HAP-1 (cell line): ENCODE measurements around the gene TUBGCP3.
"Not testable (repeated sequence)": the region's sequence is repeated elsewhere in the genome, so short reads cannot be mapped to it uniquely, and the experiment has no call there.

Experiments
- DNase-seq, 2 experiments: peaks; one replicate each; pipeline ENCODE4 v3.0.0-alpha.2; 2016 to 2020; ENCODE audit warnings: low spot score in 2 of 2
- H3K27me3 ChIP-seq: fragments of 250-450 bp; sonication (Bioruptor Pico); 2 replicates; pipeline ENCODE4 v1.5.1; 2020; ENCODE audit warnings: low read depth, mild to moderate bottlenecking, moderate library complexity
- H3K36me3 ChIP-seq: fragments of 250-450 bp; sonication (Bioruptor Pico); replicated peaks from 2 replicates; pipeline ENCODE4 v1.5.1; 2020; ENCODE audit warnings: mild to moderate bottlenecking
- H3K4me1 ChIP-seq: fragments of 250-450 bp; sonication (Bioruptor Pico); 2 replicates; pipeline ENCODE4 v1.5.1; 2020; ENCODE audit warnings: mild to moderate bottlenecking
- H3K4me3 ChIP-seq: fragments of 250-450 bp; sonication (Bioruptor Pico); 2 replicates; pipeline ENCODE4 v1.5.1; 2020; ENCODE audit warnings: mild to moderate bottlenecking, moderate library complexity
- H3K9me3 ChIP-seq: fragments of 250-450 bp; sonication (Bioruptor Pico); 2 replicates; pipeline ENCODE4 v1.5.1; 2020; ENCODE audit warnings: mild to moderate bottlenecking, moderate library complexity
- in situ Hi-C: fragments of 300-500 bp; cut with MboI; formaldehyde crosslinking; loops from 3 replicates; pipeline ENCODE4 v1.14.3; 2020; ENCODE audit warnings: low sequenced_read_pairs, inconsistent platforms, mixed read lengths

The TUBGCP3 gene, protein sequence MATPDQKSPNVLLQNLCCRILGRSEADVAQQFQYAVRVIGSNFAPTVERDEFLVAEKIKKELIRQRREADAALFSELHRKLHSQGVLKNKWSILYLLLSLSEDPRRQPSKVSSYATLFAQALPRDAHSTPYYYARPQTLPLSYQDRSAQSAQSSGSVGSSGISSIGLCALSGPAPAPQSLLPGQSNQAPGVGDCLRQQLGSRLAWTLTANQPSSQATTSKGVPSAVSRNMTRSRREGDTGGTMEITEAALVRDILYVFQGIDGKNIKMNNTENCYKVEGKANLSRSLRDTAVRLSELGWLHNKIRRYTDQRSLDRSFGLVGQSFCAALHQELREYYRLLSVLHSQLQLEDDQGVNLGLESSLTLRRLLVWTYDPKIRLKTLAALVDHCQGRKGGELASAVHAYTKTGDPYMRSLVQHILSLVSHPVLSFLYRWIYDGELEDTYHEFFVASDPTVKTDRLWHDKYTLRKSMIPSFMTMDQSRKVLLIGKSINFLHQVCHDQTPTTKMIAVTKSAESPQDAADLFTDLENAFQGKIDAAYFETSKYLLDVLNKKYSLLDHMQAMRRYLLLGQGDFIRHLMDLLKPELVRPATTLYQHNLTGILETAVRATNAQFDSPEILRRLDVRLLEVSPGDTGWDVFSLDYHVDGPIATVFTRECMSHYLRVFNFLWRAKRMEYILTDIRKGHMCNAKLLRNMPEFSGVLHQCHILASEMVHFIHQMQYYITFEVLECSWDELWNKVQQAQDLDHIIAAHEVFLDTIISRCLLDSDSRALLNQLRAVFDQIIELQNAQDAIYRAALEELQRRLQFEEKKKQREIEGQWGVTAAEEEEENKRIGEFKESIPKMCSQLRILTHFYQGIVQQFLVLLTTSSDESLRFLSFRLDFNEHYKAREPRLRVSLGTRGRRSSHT

DNA sequence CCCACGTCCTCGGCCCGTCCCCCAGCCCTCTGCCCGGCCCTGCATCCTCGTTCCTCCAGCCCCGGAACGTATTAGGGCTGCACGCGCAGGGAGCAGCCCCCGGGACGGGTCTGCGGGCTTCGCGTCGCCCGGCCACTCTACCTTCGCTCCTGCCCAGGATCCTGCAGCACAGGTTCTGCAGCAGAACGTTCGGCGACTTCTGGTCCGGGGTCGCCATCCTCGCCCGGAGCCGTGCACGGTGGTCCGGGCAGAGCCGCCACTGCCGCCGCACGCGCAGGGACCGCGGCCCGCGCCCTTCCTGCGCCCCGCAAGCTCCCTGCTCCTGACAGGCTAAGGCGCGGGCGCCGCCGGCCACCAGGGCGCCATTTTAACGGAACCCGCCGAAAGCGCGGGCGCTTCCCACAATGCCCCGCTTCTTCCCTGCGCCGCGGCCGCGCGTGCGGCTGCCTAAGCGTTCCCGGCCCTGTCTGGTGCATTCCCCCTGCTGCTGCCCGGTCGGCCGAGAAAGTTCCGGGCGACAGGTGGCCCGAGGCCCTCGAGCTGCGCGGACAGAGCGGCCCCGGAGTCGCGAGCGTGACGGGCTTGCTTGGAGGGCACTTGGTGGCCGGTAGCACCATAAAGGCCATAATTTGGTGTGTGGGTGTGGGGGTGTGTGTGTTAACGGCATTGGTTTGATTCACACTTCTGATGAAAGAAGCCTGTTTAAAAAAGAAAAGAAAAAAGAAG, at the start of gene TUBGCP3:
TUBGCP3 (minus strand) TSS at position 390 of the 726 bp plus-strand sequence; CDS start at position 217, 173 bp downstream.
- Histone ChIP-seq H3K4me1 (peaks cover 13% of the 10 kb centered on the region), H3K36me3 (peaks cover 3% of the 10 kb centered on the region; the same call in 1 of the 2 replicates), H3K9me3 (no peaks in the 10 kb centered on the region), H3K4me3 (peak within 1 kb of the TSS; percentile 94), H3K27me3 (no peaks in the 10 kb centered on the region)
- peak; percentile 60 to 88 for DNase-seq
- in situ Hi-C loops = no loop called here

DNA sequence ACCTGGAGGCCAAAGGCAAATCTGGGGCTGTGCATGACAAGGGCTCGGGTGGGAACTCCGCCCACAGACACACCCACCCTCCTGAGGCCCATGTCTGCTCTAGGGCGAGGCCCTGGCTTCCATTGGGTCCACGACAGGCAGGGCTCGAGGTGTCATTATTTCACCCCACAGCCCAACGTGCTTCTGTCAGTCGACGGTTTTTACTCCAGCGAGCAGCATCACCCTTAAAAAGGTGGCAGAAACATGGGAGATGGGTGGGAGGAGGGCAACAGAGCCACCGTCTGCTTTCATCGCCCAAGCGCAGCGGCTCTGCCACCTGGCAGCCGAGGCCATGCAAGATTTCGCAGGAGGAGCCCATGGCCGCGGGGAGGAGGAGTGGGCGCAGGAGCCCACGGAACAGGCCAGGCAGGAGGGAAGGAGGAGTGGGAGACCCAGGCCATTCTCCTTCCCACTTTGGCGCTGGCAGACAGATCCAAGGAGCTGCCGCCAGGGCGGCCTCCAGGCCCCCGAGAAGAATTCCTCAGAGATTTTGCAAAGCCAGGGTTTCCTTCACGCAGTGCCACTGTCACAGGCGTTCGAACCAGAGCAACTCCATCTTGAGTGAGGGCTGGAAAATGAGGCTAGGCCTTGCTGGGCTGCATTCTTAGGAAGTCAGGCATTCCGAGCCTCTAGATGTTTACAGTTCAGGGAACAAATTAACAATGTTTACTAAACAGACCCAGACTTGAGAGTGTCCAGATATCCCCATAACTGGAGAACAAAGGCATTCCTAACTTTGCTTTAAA, 49.3 kb upstream of the TUBGCP3 start:
- peaks cover 10% of the 10 kb centered on the region; the same call in 1 of the 2 replicates for H3K27me3 ChIP-seq
- no peaks in the 10 kb centered on the region for H3K9me3 ChIP-seq
- no peaks in the 10 kb centered on the region for H3K4me1 ChIP-seq
- no peak for DNase-seq
- no peak overlapping the region for H3K4me3 ChIP-seq
- in situ Hi-C loops = no loop called here
- no peaks in the 10 kb centered on the region for H3K36me3 ChIP-seq

DNA sequence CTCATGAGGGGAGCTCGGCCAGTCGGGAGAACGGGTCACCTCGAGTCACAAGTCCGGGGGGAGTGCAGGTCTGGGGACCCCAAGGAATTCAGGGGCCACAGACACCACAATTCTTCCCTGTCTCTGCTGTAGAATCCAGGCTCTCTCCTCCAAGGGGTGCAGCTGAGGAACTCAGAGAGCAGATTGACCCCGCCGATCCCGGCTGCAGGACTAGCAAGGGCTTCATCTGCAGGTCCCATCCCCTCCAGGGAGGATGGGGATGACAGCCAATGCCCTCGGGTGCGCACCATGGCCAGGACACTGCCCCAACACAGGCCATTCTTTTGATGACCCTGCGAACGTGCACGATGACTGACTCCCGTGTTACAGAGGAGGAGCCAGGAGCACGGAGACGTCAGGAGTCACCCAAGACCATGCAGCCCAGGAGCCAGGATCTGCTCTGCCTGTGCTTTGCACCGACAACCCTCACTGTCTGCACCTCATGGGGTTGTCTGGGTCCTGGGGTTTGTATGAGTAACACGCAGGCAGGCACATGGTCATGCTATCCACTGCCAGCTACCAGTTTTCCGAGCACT, 48.5 kb upstream of the TUBGCP3 start:
- Histone ChIP-seq H3K36me3 (no peaks in the 10 kb centered on the region), H3K4me3 (no peak overlapping the region), H3K27me3 (peaks cover 10% of the 10 kb centered on the region; the same call in 1 of the 2 replicates), H3K4me1 (no peaks in the 10 kb centered on the region), H3K9me3 (no peaks in the 10 kb centered on the region)
- DNase-seq = no peak
- in situ Hi-C loops = no loop called here

DNA sequence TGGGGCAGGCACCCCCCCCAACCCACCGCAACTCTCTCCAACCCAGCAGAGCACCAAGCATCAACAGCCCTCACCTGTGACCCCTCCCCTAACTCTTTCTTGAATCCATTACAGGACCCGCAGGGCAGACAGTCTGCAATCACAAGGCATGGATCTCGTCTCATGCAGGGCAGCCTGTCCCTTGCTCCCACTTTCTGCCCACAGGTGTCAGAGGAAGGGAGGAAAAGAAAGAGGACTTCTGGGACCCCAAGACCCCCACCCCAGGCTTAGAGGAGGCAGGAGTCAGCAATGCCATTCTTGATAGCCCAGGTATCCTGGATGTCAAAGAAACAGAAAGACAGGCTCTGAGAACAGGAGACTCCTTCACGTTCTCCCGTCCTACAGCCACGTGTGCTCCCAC, 47.4 kb upstream of the TUBGCP3 start:
- no peaks in the 10 kb centered on the region for H3K36me3 ChIP-seq
- in situ Hi-C loops = no loop called here

DNA sequence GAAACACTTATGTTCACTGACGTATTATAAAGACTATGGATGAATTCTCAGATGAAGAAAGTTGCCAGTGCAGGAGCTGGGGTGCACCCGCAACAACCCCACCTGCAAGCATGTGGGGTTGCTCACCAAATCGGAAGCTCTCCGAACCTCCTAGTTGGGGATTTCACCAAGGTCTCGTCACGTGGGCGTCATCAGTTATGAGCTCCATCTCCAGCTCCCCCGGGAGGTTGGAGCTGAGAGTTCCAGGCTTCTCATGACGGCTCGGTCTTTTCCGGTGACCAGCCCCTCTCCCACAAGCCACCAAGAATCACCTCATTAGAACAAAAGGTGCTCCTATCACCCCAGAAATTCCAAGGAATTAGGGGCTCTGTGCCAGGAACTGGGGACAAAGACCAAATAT, 46.1 kb upstream of the TUBGCP3 start:
- Histone ChIP-seq H3K4me3 (no peak overlapping the region), H3K4me1 (no peaks in the 10 kb centered on the region), H3K36me3 (no peaks in the 10 kb centered on the region), H3K27me3 (peaks cover 12% of the 10 kb centered on the region), H3K9me3 (no peaks in the 10 kb centered on the region)
- DNase-seq = no peak
- in situ Hi-C loops = no loop called here

More for the DNA sequence above, 47.4 kb upstream of the TUBGCP3 start:
- Histone ChIP-seq H3K4me3 (no peak overlapping the region), H3K4me1 (no peaks in the 10 kb centered on the region), H3K27me3 (peaks cover 10% of the 10 kb centered on the region; the same call in 1 of the 2 replicates), H3K9me3 (no peaks in the 10 kb centered on the region)
- no peak for DNase-seq

DNA sequence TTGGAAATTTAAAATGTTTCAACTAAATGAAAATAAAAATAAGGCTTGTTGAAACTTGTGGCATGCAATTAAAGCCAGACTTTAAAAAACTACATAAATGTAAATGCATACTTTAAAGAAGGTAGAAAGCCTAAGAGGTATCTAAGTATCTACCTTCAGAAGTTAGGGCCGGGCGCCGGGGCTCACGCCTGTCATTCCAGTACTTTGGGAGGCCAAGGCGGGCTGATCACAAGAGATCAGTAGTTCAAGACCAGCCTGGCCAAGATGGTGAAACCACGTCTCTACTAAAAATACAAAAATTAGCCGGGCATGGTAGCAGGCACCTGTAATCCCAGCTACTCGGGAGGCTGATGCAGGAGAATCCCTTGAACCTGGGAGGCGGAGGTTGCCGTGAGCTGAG, 42.3 kb upstream of the TUBGCP3 start:
- DNase-seq, H3K9me3 ChIP-seq, in situ Hi-C loops, H3K4me1 ChIP-seq, H3K4me3 ChIP-seq, H3K36me3 ChIP-seq: not testable (repeated sequence)
- peaks cover 21% of the 10 kb centered on the region for H3K27me3 ChIP-seq

DNA sequence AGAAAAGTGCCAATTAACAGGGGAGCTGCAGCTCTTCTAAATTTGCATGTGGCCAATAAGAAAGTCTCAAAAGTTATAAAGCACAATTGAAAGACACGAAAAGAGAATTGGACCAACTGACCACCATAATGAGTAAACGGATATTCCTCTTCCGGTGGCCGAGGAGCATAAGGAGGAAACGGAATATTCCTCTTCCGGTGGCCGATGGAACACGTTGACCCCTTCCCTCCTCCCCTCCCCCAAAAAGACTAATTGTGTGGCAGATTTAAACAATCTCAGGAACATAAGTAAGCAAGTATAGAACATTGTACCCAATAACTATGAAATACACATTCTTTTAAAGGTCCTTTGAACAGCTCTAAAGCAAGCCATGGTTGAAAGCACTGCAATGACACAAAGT, 41.2 kb upstream of the TUBGCP3 start:
- Histone ChIP-seq H3K36me3 (no peaks in the 10 kb centered on the region), H3K4me1 (no peaks in the 10 kb centered on the region), H3K4me3 (no peak overlapping the region), H3K9me3 (no peaks in the 10 kb centered on the region), H3K27me3 (peaks cover 17% of the 10 kb centered on the region)
- in situ Hi-C loops = no loop called here
- no peak for DNase-seq

DNA sequence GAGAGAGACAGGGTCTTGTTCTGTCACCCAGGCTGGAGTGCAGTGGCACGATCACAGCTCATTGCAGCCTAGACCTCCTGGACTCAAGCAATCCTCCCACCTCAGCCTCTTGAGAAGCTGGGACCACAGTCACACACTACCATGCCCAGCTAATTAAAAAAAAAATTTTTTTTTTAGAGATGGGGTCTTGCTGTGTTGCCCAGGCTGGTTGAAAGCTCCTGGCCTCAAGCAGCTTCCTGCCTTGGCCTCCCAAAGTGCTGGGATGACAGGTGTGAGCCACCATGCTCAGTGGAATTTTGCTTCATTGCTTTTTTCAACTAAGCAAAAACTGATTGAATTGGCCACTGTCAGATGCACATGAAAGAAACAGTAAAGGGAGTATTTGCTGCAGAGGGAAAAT, 39.7 kb upstream of the TUBGCP3 start:
- in situ Hi-C loops = not testable (repeated sequence)

DNA sequence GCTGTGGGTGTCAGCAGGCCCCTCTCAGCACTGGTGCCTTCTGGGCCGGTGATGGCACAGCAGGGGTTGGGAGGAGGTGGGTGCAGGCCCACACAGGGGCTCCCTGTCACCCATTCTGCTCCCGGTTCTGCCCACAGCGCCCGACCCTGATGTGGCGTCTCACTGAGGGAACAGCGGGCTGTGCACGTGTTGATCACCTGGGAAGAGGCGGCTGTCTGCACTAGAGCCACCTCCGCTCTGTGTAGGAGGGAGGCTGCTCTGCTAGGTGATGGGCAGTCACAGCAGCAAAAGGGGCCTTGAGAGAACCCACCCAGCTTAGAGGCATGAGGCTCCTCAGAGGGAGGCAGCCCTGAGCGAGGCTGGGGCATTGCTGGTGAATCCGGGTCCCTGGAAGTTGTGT, 39.2 kb upstream of the TUBGCP3 start:
- H3K9me3 ChIP-seq = no peaks in the 10 kb centered on the region
- no peak for DNase-seq
- H3K4me1 ChIP-seq = no peaks in the 10 kb centered on the region
- in situ Hi-C loops = no loop called here
- H3K4me3 ChIP-seq = no peak overlapping the region
- no peaks in the 10 kb centered on the region for H3K36me3 ChIP-seq
- peaks cover 16% of the 10 kb centered on the region for H3K27me3 ChIP-seq

More for the DNA sequence above, 39.7 kb upstream of the TUBGCP3 start:
- not testable (repeated sequence) for H3K4me3 ChIP-seq, DNase-seq, H3K4me1 ChIP-seq, H3K36me3 ChIP-seq, H3K9me3 ChIP-seq
- peaks cover 16% of the 10 kb centered on the region for H3K27me3 ChIP-seq

DNA sequence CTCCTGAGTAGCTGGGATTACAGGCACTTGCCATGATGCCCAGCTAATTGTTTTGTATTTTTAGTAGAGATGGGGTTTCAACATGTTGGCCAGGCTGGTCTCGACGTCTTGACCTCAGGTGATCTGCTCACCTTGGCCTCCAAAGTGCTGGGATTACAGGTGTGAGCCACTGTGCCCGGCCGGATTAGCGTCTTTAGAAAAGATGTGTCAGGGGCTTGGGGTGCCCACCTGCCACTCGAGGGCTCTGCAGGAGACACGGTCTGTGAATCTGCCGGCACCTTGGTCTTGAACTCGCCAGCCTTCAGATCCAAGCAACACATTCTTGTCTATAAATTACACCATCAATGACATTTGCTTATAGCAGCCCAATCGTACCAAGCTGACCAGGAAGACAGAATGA, 38.8 kb upstream of the TUBGCP3 start:
- H3K4me3 ChIP-seq = no peak overlapping the region
- H3K36me3 ChIP-seq = no peaks in the 10 kb centered on the region
- H3K9me3 ChIP-seq = no peaks in the 10 kb centered on the region
- no peaks in the 10 kb centered on the region for H3K4me1 ChIP-seq
- in situ Hi-C loops = no loop called here
- DNase-seq = no peak
- H3K27me3 ChIP-seq = peaks cover 16% of the 10 kb centered on the region

DNA sequence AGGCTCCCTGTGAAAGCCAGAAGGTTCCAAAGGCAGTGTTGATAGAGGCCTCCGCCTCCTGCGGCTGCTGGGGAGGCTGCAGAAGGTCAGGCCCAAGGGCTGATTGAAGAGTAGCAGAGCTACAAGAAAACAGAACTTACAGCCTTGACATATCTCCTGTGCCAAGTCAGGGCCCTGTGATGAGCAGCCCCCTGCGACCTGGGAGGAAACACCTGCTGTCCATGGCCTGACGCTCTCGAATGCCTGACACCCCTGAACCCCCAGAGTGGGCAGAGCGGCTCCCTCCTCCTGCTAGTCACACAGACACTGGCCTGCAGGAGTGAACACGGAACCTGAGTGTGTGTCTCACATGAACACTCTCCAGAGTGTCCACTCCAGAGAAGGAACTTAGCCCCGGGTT, 38.2 kb upstream of the TUBGCP3 start:
- no peak for DNase-seq
- Histone ChIP-seq H3K4me1 (no peaks in the 10 kb centered on the region), H3K27me3 (peaks cover 16% of the 10 kb centered on the region), H3K4me3 (no peak overlapping the region), H3K9me3 (no peaks in the 10 kb centered on the region), H3K36me3 (no peaks in the 10 kb centered on the region)
- in situ Hi-C loops = no loop called here

DNA sequence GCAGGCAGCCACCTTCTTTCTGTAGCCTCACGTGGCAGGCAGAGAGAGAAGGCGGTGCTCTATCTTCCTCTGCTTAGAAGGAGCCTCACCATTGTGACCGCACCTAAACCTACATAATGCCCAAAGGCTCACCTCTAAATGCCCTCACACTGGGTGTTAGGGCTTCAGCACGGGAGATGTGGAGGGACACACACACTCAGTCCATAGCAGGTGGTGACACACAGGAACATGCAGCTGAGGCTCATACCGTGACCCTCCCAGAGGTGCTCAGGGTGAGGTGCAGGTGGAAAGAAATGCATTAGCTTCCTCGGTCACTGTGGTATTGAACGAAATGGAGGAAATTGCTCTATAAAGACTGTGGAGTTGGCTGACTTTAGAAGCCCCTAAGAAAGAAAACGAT, 37.7 kb upstream of the TUBGCP3 start:
- Histone ChIP-seq H3K27me3 (peaks cover 16% of the 10 kb centered on the region), H3K36me3 (no peaks in the 10 kb centered on the region), H3K4me1 (no peaks in the 10 kb centered on the region), H3K9me3 (no peaks in the 10 kb centered on the region), H3K4me3 (no peak overlapping the region)
- in situ Hi-C loops = no loop called here
- DNase-seq = no peak
